B cell (primary cell): ENCODE measurements around the gene USP46.

Experiments
- EZH2 ChIP-seq: IDR thresholded peaks from 2 replicates; pipeline ENCODE4 v1.6.1; 2012; ENCODE audit warnings: borderline replicate concordance, low read depth, mild to moderate bottlenecking, moderate library complexity, low read length; ENCODE audit not compliant: insufficient read depth, poor library complexity, severe bottlenecking
- TF ChIP-seq, protein P1 (sequence below): fragments of 200-600 bp; IDR thresholded peaks from one replicate; pipeline ENCODE4 v1.8.0; 2022; ENCODE audit warnings: antibody characterized with exemption, mild to moderate bottlenecking

DNA sequence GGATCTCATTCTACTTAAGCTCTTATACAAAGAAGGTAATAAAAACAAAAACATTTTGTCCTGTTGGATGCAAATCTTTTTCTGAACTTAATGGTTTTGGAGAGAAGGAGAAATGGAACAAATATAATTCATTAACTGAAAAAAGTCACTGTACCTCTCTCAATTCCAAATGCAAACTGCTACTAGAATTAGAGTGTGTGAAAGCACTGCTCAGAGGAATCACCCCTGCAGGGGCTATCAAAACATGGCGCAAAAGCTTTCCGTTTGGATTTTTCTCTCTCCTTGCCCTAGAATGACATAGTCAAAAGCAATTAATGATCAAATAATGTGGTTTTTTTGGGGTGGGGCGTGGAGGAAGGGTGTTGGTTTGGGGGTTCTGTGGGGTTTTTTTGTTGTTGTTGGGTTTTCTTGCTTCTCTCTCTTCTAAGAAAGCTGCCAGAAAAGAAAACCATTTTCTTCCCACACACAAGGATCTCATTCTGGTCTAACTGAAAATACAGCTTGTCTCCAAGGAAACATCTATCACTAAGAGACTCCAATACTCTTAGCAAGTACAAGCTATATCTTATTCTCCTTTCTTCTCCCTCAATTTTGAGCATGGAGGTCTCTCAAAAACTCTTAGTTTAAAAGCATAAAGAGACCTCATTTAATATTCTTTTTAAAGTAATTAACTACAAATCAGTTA, 41.6 kb downstream of the USP46 start:
- TF ChIP-seq, protein P1, sequence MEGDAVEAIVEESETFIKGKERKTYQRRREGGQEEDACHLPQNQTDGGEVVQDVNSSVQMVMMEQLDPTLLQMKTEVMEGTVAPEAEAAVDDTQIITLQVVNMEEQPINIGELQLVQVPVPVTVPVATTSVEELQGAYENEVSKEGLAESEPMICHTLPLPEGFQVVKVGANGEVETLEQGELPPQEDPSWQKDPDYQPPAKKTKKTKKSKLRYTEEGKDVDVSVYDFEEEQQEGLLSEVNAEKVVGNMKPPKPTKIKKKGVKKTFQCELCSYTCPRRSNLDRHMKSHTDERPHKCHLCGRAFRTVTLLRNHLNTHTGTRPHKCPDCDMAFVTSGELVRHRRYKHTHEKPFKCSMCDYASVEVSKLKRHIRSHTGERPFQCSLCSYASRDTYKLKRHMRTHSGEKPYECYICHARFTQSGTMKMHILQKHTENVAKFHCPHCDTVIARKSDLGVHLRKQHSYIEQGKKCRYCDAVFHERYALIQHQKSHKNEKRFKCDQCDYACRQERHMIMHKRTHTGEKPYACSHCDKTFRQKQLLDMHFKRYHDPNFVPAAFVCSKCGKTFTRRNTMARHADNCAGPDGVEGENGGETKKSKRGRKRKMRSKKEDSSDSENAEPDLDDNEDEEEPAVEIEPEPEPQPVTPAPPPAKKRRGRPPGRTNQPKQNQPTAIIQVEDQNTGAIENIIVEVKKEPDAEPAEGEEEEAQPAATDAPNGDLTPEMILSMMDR, result no peak
- TF ChIP-seq EZH2, result no peak
